Activated gamma-delta T cell treated with Interleukin-2 at 50 U/mL for 16 hours (primary cell): ENCODE data around the gene BPIFA1.

Experiments
- DNase-seq: peaks from one replicate; pipeline ENCODE4 v3.0.0-alpha.2; 2020

BPIFA1 gene

DNA sequence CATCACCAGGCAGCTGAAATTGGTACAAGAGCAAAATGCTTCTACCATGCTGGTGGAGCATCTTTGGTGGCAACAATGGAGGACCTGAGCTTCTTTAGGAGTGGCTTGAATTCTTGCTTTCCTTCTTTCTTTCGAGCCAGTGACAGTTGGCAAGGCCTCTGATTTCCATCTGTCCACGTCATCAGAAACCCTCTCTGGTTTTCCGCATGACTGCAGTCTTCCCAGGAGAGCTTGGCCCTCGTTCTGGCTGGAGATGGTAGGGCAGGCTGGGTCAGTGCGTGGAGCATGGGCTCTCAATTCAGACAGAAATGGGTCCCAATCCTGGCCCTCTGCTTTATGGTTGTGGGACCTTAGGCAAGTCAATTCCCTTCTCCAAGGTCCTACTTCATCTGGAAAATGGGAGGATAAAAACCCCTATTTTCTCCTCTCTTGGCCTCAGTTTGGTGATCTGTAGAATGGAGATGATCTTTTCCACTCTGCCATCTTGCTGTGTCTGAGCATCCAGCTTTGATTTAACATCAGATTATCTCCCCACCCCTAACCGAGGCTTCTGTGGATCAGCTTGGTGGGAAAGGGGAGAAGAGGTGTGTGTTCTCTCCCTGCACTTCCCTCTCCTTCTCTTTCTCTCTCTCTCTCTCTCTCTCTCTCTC is 43.6 kb downstream of the BPIFA1 start:
- DNase-seq, result no peak

DNA sequence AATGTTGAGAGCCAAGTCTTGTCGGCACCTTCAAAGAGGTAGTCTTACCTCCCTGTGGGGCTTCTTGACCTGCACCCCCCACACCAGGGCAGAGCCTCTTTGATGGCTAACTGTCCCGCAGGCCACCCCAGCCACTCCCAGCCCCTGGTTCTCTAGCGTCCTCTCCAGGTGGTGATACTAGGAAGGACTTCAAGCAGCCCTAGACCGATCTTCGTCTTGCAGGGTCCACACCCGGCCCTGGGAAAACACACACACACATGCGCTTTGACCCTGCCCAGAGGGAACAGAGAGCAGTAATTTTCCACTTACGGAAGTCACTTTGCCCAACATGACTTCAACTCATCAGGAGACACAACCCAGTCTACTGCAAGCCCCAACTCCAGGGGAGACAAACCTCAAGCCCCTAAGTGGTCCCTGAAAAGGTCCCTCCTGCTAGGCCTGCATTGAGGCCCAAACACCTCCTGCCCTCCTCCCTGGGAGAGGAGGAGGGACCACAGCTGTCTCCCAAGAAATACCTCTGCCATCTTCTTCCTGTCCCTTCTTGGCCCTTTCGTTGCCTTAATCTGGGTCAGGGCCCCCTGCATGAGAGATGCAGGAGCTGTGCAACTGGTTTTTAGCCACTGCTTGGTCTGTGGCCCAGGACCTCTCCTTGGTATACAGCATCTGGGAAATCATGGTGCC is 44.3 kb downstream of the BPIFA1 start:
- DNase-seq, result no peak

DNA sequence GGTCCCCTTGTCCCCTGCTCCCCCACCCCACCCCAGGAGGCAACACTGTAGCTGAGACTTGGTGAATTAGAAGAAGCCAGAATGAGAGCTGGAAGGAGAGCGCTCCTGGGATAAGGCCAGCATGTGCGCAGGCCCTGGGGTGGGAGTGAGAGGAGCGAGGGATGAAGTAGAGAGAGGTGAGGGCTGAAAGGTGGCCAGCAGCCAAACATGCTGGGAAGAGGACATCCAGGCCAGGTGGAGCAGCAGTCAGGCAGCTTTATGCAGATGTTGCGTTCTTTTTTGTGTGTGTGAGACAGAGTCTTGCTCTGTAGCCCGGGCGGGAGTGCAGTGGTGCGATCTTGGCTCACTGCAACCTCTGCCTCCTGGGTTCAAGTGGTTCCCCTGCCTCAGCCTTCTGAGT is 45.0 kb downstream of the BPIFA1 start:
- no peak for DNase-seq

DNA sequence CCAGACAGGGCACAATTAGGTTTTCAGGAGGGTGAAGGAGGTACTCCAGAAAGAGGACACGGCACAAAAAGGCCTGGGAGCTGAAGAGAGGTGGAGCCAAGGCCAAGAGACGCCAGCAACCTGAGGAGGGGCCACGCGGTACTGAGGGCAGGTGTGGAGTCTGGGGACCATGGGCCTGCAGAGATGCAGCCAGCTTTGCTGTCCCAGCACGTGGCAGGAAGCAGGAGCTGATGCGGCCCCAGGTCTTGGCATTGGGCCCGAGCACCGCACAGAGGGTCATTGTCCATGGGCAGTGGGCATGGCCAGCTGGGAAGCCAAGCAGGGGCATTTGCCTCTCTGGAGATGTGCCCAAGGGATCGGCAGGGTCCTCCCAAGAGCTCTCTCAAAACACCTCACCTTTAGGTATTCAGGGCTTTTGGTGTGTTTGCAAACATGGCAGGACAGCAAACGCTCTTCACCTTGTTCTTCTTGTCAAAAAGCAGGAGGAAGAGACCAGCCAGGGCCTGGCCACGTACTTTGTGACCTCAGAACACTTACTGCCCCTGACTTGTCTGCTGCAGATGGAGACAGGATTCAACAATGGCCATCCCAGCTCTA is 45.9 kb downstream of the BPIFA1 start:
- DNase-seq, result no peak

DNA sequence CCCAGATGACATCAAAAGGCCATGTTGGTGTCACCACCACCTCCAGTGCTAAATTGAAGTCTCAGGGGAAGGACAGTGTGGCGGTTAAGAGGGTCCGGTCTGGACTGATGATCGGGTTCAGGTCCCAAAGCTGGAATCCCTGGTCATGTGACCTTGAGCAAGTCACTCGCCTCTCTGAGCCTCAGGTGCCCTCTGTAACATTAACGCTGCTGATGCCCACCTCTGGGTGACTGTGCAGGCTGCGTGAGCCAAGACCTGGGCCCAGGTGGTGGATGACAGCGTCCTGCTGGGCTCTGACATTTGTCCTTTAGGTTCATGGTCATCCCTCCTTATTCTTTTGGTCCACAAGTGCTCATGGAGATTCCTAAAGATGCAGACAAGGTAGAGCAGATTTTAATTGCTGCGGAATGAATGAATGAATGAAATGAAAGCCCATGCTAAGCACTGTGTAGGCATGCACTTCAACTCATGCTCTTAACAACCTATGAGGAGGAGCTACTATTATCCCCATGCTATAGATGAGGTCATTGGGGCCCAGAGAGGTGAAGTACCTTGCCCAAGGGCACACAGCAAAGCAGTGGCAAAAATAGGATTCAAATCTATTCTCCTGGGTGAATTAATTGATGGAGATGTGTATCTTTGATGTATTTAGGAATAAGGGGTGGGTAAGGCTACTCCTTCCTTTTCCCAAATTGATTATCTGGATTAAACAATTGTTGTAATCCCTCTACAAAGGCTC is 46.6 kb downstream of the BPIFA1 start:
- no peak for DNase-seq

DNA sequence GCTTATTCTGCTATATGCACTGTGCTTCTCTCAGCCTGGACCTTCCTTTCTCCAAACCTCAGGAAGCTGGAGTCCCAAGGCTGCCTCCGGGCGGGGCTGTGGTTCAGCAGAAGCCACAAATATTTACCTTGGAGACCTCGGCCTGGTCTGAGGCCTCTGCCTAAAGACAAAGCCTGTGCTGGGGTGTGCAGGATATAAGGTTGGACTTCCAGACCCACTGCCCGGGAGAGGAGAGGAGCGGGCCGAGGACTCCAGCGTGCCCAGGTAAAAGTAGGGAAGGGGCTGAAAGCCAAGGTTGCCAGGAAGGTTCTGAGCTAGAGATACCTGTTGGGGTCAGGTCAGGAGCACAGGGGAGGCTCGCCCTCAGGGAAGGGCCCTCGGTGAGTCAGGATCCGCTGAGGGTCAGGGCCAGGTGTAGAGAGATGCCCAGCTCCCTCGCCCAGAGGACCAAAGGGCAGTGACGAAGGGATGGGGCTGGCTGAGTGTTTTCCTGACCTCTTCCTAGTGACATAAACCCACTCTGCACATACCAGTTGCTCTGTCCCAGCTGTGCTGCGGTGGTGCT is 47.3 kb downstream of the BPIFA1 start, which contains the start of gene BPIFB1:
Gene BPIFB1 (plus strand): TSS at position 224 of the 565 bp plus-strand sequence. CDS start 2,860 bp downstream, outside the sequence.
- DNase-seq, result no peak

DNA sequence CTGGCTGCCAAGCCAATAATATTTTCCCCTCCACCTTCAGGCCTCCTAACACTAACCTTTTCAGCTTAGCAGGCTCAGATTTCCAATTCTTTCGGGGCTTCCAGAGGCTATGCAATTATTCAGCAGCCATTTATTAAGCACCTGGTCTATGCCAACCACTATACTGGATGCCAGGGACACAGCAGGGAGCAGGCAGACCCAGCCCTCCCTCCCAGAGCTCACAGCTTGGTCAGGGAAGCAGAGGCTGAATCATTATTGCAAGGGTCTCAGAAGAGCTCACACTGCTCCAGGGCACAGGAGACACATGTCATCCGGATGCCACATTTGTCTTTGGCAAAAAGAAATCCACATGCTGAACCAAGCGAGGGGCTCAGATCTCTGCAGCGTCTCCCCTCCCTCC is 48.5 kb downstream of the BPIFA1 start:
- DNase-seq, result no peak

DNA sequence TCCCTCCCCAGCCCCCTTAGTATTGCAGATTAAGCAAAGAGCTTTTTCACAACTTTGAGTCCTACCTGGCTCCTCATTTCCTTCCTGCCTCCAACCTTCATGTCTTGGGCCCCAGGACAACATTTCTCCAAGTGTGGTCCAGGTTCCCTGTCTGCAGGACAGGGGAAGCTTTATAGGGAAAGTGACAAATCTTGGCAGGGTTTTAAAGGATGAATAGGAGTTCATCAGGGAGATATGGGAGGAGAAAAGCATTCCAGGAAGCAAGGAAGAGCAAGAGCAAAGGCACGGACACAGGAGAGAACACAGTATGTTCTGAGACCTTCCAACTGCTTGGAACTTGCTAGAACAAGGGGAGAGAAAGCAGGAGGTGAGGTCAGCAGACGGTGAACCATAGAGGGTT is 49.1 kb downstream of the BPIFA1 start:
- DNase-seq, result no peak

DNA sequence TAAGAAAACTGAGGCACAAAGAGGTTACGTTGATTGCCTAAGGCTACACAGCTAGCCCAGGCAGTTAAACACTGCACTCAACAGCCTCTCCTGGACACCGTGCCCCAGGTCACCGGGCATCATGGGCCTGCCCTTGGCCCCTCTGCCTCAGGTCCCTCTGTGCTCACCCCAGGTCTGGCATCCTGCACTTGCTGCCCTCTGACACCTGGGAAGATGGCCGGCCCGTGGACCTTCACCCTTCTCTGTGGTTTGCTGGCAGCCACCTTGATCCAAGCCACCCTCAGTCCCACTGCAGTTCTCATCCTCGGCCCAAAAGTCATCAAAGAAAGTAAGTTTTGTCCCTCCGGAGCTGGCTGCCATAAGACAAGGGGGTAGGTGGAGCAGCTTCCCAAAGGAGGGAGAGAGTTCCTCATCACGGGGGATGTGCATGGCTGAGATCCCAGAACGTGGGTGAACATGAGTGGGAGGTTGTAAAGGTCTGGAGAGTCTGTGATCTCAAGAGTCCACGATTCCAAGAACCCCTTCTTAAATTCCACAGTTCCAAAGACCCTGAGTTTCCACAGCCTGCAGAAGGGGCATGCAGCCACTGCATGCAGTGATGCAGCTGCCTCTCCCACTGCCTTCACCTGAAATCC is 50.2 kb downstream of the BPIFA1 start:
- no peak for DNase-seq

DNA sequence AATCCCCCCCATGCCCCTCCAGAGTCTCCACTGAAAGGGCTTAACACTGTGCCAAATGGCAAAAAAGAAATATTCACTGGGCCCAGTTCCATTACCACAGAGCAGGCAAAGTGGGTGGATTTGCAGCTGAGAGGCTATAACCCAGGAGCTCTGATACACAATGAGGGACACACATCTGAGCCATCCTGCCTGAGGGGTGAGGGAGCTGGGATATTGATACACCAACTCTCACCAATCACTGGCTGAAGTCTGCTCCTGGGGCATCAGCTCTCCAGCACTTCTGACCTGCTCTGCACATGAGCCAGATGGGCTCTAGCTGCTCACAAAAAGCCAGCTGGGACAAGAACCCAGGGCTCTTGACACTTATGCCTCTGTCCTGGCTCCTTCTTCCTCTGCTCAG is 52.1 kb downstream of the BPIFA1 start:
- no peak for DNase-seq

DNA sequence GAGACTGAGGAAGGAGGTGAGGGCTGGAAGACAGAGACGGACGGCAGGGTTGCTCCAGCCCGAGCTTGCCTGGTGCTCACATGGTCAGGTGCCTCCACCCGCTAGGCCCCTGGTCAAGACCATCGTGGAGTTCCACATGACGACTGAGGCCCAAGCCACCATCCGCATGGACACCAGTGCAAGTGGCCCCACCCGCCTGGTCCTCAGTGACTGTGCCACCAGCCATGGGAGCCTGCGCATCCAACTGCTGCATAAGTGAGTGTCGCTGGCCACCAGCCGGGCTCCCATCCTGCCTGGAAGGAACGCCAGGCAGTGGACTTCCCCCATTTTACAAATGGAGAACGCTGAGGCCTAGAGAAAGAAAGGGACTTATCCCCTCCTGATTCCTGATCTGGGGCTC is 55.1 kb downstream of the BPIFA1 start:
- DNase-seq, result no peak

DNA sequence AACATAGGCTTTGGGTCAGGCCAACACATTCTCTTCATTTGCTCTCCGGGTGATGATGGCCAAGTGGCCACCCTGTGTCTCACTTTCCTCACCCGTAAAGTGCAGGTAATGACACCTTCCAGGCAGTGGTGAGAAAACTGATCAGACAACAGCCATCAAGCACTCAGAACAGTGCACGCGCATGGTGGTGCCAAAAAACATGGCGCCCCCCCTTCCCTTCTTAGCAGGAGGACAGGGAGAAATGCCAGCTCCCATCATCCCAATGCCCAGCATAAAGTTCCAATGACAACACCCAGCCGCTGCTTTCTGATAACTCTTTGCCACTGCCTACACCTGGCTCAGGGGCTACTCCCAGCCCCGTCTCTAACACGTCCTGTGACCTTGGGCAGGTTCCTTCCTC is 55.6 kb downstream of the BPIFA1 start:
- DNase-seq, result no peak

DNA sequence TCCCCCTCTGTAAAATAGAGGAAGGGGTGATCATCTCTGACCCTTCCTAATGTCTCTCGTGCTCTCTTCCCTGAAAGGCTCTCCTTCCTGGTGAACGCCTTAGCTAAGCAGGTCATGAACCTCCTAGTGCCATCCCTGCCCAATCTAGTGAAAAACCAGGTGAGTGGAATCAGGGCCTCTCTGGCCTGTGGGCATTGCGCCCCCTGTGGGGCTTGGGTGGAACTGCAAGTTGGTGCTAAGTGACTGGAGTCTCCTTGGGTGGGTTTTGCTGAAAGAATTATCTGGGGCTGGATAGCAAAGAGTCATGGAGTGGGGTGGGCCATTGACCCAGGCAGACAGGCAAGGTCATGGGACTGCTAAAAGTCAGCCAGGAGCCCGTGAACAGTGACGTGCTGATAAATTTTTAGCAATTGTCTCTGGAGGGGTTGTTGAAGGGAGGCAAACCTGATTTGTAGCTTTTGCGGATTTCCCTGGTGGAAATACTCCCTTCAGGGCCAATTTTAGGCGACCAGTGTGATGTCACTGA is 56.1 kb downstream of the BPIFA1 start:
- peak; percentile 68 for DNase-seq
